Non-pigmented ciliary epithelial cell (primary cell): ENCODE measurements around the gene AXIN2.
"Not testable (repeated sequence)": the region's sequence is repeated elsewhere in the genome, so short reads cannot be mapped to it uniquely, and the experiment has no call there.

Experiments
- DNase-seq: peaks from one replicate; pipeline ENCODE4 v3.0.0-alpha.2; 2010; ENCODE audit warnings: low read depth

The AXIN2 gene

GRCh38 chr17:65536573-65537342 is 24.7 kb downstream of the AXIN2 start:
- DNase-seq: no peak

GRCh38 chr17:65535777-65536572 is 25.5 kb downstream of the AXIN2 start:
- no peak for DNase-seq

GRCh38 chr17:65533852-65534457 is 27.5 kb downstream of the AXIN2 start:
- no peak for DNase-seq

GRCh38 chr17:65533056-65533745 is 28.2 kb downstream of the AXIN2 start:
- no peak for DNase-seq

- no peak for DNase-seq
These were observed 29.2 kb downstream of the AXIN2 start for GRCh38 chr17:65532101-65532890.

GRCh38 chr17:65531256-65532100 is 30.0 kb downstream of the AXIN2 start:
- no peak for DNase-seq

- no peak for DNase-seq
These were observed 30.8 kb downstream of the AXIN2 start for GRCh38 chr17:65530523-65531255.

GRCh38 chr17:65529761-65530522 is 31.5 kb downstream of the AXIN2 start:
- DNase-seq: no peak

- no peak for DNase-seq
These were observed 32.3 kb downstream of the AXIN2 start for GRCh38 chr17:65529040-65529633.

GRCh38 chr17:65527857-65528591 is 33.4 kb downstream of the AXIN2 start:
- no peak for DNase-seq

- DNase-seq: no peak
These were observed 34.1 kb downstream of the AXIN2 start for GRCh38 chr17:65527381-65527780.

GRCh38 chr17:65526854-65527253 is 34.6 kb downstream of the AXIN2 start:
- DNase-seq: not testable (repeated sequence)

- no peak for DNase-seq
These were observed 37.4 kb downstream of the AXIN2 start for GRCh38 chr17:65523853-65524664.

GRCh38 chr17:65523411-65523810 is 38.0 kb downstream of the AXIN2 start:
- no peak for DNase-seq

- DNase-seq: no peak
These were observed 38.6 kb downstream of the AXIN2 start for GRCh38 chr17:65522751-65523404.

- DNase-seq: no peak
These were observed 42.0 kb downstream of the AXIN2 start for GRCh38 chr17:65519462-65519861.

GRCh38 chr17:65518256-65518655 is 43.2 kb downstream of the AXIN2 start:
- DNase-seq: no peak
